NCI-H2107 treated with DMSO at 0.1 percent for 48 hours (cell line): Measurements from ENCODE around the gene MKNK1.

Source experiments
- DNase-seq: peaks from one replicate; lab custom pipeline; 2025; ENCODE audit not compliant: unreplicated experiment; lab: John Stamatoyannopoulos, UW

MKNK1 gene

DNA sequence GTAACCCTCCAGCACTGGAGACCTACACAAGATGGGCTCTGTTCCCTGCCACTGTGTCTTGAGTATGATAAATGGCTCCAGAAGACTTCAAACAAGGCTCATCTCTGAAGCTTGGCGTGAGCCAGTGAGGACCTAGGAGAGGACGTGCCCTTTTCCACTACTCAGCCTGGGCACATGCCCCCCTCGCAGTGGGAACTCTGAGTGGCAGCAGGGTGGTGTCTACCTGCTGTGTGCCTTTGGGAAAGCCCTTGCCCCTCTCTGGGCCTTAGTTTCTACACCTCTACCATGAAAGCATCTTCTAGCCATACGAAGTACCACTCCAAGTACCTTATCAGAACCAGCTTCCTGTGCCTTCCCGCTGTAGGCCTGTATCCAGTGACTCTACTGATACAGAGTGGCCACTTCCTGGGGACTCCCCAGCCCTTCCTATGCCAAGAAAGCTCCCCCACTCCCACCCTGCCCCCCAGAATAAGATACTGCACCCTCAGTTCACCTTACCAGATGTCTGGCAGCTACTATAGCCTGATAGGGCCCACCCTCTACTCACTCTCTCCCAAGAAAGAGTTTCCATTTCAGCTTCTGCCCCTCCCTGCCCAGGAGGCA, 15.7 kb upstream of the MKNK1 start:
- DNase-seq = no peak

DNA sequence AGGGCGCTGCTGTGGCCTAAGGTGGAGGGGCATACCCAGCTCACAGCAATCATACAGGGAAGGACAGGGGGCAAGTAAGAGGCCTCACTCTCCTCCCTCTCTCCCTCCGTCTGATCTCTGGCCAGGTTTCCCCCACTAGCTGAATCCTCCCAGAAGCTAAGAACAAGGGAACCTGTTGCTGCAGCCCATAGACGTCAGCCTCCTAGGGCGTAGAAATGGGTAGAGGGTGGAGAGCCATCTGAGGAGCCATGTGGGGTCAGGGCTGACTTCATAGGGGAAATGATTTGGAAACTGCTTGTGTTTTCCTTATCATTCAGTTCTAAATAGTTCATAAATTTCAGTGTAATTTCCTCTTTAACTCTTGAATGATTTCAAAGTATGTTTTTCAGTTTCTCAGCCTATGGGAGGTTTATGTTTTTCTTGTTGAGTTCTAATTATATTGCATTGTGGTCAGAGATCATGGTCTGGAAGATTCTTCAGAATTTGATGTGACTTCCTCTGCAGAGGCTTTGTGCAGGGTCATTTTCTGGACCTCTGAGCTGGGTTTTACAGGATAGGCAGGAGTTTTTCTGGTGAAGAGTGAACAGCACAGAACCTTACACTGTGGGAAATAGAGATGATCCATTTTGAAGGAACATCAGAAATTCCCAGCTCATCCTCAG, 14.8 kb upstream of the MKNK1 start:
- no peak for DNase-seq

- DNase-seq = no peak
Observed at GRCh38 chr1:46617833-46618232, 13.8 kb upstream of the MKNK1 start.

DNA sequence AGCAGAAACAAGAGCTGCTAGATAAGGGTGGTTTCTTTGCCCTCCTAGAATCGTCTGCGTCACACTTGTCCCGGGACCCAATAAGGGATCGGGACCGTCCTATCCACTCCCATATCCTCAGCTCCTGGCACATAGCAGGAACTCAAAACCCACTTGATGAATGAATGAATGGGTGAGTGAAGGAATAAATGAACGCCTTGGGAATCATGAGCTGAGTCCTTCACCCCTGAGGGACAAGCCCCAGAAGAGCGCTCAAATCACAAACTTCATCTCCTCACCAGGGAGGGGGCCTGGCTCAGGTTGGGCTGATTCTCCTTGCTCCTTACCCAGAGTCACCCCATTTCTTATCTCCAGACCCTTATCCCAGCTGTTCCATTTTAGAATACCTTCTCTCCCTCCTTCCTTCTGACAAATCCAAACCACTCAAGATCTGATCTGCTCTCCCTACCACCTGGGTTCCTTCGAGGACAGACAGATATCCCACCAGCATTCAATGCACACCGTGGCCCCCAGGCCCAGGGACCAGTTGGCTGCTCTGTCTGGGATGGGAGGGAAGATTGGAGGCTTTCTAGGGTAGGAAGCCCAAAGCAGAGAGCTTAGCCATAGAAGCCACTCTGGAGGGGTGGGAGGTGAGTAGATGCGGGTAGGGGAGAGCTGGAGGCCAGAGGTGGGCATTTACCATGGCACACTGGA, 13.2 kb upstream of the MKNK1 start:
- DNase-seq = no peak

DNA sequence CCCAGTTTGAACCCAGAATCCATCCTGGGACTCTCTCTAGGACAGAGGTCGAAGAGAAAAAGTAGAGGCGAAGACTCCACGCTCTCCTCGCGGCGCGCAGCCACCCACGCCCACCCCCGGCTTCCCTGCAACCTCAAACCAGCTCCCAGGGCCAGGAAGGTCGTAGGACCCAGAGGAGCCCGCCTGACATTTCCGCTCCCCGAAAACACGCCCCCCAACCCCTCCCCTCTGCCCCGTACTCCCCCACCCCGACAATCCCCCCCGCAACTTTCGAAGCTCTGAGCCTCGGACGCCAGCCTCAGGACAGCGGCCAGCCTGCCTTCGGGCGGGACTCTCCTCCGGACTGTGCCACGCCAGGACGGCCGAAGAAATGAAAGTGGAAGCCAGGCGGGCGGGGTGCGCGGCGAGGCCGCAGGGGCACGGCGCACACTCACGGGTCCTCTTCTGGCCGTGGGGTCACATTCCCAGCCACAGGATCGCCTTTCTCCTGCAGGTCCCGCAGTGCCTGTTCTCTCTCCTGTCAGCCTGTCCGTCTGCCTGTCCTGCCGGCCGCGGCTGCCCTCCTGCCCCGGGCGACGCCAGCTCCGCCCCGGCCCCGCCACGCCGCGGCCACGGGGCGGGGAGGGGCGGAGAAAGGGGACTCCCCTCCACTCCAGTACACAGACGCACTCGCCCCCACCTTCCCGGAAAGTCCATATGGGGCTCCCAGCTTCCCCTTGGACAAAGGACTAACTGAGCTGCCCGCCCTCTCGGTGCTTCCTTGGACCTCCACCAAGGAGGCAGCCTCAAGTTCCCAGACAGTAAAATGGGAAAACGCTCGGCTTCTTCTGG, 12.4 kb upstream of the MKNK1 start, which contains the start of gene MOB3C:
MOB3C (minus strand) TSS at position 535 of the 831 bp plus-strand sequence. CDS start 3,490 bp downstream, outside the sequence.
- DNase-seq = no peak

- DNase-seq = no peak
Observed at GRCh38 chr1:46615735-46616134, 11.7 kb upstream of the MKNK1 start.

DNA sequence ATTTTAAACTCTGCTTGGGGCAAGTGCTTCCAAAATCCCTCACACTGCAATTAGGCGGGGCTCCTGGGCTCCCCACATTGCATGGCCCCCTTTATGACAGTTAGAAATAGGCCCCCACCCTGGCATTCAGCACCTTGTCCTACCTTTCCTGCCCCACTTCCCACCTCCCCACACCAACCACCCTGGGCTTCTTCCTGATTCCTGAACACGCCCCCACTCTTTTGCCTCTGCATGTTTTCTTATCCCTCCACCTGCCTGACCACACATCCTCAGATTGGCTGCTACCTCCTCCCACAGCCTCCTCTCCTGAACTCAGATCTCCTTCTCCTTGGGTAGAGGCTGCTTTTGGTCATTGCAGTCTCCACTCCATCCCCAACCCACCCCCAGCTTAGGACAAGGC, 11.0 kb upstream of the MKNK1 start:
- no peak for DNase-seq

GRCh38 chr1:46614604-46614984, 10.5 kb upstream of the MKNK1 start:
- no peak for DNase-seq

- peak; percentile 15 for DNase-seq
Observed at GRCh38 chr1:46613661-46614603, 9.9 kb upstream of the MKNK1 start.

GRCh38 chr1:46612937-46613660, 9.0 kb upstream of the MKNK1 start:
- no peak for DNase-seq

GRCh38 chr1:46611691-46612221, 7.7 kb upstream of the MKNK1 start:
- no peak for DNase-seq

GRCh38 chr1:46607345-46608130, 3.5 kb upstream of the MKNK1 start:
- DNase-seq = no peak

DNA sequence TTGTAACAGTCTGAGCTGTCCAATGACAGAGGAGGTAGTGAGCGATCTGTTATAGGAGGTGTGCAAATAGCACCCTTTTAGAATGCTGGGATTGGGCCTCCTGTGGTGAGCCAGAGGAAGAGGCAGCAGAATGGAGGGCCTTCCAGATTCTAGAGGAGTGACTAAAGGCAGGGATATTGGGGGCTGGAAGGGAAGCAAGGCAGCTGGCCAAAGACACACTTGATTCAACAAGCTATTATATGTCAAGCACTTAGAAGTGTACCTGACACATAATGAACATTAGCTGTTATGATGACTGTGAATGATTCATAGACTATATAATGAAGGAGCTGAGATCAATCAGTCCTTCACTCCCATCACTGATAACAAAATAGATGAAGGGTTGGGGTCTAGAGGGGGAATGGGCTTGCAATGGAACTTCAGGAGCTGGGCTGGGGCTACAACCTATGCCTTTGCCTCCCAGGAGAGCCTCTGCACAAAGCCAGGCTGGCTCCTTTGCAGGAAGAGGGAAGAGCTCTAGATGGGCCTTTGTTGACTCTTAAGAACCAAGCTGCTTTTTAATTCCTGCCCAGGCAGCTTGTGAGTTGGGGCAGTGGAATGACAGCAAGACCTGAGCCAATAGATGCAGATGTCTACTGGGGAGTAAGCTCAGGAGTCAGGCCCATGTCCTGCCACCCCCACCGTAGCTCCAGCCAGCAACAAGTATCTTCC, 2.3 kb upstream of the MKNK1 start:
- DNase-seq = peak; percentile 36

DNA sequence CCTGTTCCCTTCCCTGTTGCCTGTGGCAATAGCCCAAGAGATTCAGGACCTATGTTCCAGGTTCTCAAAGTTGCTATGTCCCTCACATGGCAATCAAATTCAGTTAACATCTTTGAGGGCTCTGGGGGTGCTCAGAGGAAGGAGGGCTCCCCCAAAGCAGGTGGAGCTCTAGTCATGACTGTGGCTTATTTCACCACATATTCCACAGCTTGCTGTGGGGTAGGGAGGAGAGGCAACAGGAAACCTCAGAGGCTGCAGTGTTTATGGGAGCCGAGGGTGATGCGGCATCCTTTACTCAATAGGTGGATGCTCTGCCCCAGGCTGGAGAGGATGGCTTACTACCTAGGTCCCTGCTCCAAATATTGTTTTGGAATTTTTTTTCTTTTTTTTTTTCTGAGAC, 1.2 kb upstream of the MKNK1 start:
- DNase-seq = no peak

DNA sequence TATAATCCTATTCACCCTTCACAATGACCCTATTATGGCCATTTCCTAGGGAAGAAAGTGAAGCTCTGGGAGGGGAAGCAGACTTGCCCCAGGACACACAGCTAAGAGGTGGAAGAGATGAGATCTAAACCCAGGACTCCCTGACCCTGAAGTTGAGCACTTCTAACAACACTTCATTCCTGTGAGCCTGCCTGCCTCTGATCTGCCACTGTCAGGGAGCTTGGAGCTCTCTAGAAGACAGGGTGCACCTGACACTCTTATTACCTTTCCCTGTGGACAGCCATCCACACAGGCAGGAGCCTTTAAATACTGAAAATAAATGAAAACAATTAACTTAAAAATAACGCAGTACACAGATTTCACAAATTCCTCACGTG, 599 bp downstream of the MKNK1 start:
- peak; percentile 22 for DNase-seq

DNA sequence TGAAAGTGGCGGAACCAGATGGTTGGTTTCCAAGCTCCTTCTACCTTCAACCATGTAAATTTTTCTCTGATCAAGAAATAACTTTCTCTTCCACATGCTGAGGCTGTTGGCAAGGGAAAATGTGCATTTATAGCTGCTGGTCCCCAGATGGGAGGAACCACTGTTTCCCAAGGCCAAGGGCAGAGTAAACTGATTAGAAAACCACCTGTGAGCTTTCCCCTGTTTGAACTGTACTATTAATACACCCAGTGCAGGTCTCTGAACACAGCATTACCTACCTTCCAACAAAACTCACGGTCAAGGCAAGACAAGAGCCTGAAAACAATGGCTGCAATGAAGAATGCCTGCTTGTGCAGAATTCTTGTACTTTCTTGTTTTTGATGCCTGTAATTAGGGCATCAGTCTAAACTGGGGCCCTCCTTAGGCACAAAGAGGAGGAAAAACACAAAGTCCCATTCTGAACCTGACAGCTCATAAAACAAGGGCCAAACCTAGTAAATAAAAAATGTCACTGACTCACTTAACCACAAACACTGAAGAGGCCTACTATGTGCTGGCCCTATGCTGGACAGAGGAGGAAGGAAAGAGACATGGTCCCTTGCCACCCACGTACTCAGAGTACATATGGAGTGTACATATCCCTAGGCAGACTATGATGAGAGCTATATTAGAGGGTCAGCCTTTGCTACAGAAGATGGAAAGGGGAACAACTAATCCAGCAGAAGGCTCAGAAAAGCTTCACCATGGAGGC, 2.6 kb downstream of the MKNK1 start:
- DNase-seq = no peak
